PC-9 (cell line): ENCODE data around the gene SNRNP70.

Experiments used
- EZH2 ChIP-seq: fragments of 200-600 bp; sonication (generic); IDR thresholded peaks from 2 replicates; pipeline ENCODE4 v1.8.0; 2017; ENCODE audit warnings: antibody characterized with exemption, low read depth
- TF ChIP-seq, protein P1 (sequence below): fragments of 200-600 bp; sonication (generic); conservative IDR thresholded peaks from 2 replicates; pipeline ENCODE4 v1.6.1; 2017; ENCODE audit warnings: mixed run types, antibody characterized with exemption, mild to moderate bottlenecking, moderate library complexity

DNA sequence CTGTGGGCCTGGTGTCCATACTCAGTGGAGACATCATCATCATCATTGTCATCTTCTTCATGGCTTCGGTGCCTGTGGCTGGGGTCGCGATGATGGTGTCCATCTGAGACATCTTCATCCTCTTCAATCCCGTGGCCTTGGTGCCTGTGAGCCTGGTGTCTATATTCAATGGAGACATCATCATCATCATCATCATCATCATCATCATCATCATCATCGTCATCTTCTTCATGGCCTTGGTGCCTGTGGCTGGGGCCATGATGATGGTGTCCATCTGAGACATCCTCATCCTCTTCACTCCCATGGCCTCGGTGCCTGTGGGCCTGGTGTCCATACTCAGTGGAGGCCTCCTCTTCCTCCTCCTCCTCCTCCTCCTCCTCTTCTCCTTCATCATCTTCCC lies 69.0 kb downstream of the SNRNP70 start:
- TF ChIP-seq, protein P1, sequence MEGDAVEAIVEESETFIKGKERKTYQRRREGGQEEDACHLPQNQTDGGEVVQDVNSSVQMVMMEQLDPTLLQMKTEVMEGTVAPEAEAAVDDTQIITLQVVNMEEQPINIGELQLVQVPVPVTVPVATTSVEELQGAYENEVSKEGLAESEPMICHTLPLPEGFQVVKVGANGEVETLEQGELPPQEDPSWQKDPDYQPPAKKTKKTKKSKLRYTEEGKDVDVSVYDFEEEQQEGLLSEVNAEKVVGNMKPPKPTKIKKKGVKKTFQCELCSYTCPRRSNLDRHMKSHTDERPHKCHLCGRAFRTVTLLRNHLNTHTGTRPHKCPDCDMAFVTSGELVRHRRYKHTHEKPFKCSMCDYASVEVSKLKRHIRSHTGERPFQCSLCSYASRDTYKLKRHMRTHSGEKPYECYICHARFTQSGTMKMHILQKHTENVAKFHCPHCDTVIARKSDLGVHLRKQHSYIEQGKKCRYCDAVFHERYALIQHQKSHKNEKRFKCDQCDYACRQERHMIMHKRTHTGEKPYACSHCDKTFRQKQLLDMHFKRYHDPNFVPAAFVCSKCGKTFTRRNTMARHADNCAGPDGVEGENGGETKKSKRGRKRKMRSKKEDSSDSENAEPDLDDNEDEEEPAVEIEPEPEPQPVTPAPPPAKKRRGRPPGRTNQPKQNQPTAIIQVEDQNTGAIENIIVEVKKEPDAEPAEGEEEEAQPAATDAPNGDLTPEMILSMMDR, result no peak
- TF ChIP-seq EZH2, result no peak
